Parathyroid adenoma (tissue), 2 donors: ENCODE measurements around the gene POLR1E.
A peak's percentile ranks its signal among the peaks of the same experiment; 100 is the strongest.

Experiments used
- H2AFZ ChIP-seq: fragments of 300-600 bp; sonication (generic); one replicate; pipeline ENCODE4 v1.7.0; 2017; ENCODE audit warnings: antibody characterized with exemption, mild to moderate bottlenecking
- H3K27ac ChIP-seq: fragments of 300-600 bp; sonication (generic); one replicate; pipeline ENCODE4 v1.7.0; 2017
- H3K27me3 ChIP-seq: fragments of 300-600 bp; sonication (generic); one replicate; pipeline ENCODE4 v1.7.0; 2017; ENCODE audit warnings: low read length; ENCODE audit not compliant: control insufficient read depth, insufficient read depth
- H3K36me3 ChIP-seq: fragments of 300-600 bp; sonication (generic); one replicate; pipeline ENCODE4 v1.7.0; 2017; ENCODE audit warnings: low read length; ENCODE audit not compliant: control insufficient read depth, insufficient read depth
- H3K4me1 ChIP-seq: fragments of 300-600 bp; sonication (generic); one replicate; pipeline ENCODE4 v1.7.0; 2017; ENCODE audit warnings: control low read depth
- H3K4me2 ChIP-seq: fragments of 300-600 bp; sonication (generic); one replicate; pipeline ENCODE4 v1.7.0; 2017; ENCODE audit warnings: low read length
- H3K4me3 ChIP-seq: fragments of 300-600 bp; sonication (generic); one replicate; pipeline ENCODE4 v1.7.0; 2017; ENCODE audit warnings: low read depth, low read length
- H3K79me2 ChIP-seq: fragments of 300-600 bp; sonication (generic); one replicate; pipeline ENCODE4 v1.7.0; 2017; ENCODE audit warnings: control low read depth
- H3K9ac ChIP-seq: fragments of 300-600 bp; sonication (generic); one replicate; pipeline ENCODE4 v1.7.0; 2017; ENCODE audit warnings: mild to moderate bottlenecking
- H3K9me3 ChIP-seq: fragments of 300-600 bp; sonication (generic); one replicate; pipeline ENCODE4 v1.7.0; 2017; ENCODE audit warnings: low read length; ENCODE audit not compliant: control insufficient read depth
- TF ChIP-seq, protein P1 (sequence below): fragments of 300-600 bp; sonication (generic); IDR thresholded peaks from one replicate; pipeline ENCODE4 v1.7.0; 2017; ENCODE audit warnings: antibody characterized with exemption, mild to moderate bottlenecking
- donor health status: primary hyperparathyroidism.

The POLR1E gene

DNA sequence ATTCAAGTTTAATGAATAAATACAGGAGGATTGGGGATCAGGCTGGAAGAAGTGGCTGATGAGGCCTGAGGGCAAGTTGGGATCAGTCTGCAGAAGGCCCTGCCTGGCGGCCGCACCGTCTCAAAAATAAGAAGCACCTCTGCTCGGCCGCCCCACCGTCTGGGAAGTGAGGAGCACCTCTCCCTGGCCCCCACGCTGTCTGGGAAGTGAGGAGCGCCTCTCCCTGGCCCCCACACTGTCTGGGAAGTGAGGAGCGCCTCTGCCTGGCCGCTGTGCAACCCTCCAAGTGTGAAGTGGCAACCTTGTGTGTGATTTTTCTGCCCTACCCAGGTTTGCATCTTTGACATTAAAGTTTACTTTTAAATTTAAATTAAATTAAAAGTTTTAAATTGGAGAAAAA is 35.4 kb downstream of the POLR1E start:
- H3K4me2 ChIP-seq, result no peak overlapping the region
- H3K9me3 ChIP-seq, result no peaks in the 10 kb centered on the region
- H3K4me1 ChIP-seq, result no peaks in the 10 kb centered on the region
- H3K9ac ChIP-seq, result no peak overlapping the region
- H3K79me2 ChIP-seq, result no peaks in the 10 kb centered on the region
- no peaks in the 10 kb centered on the region for H3K27me3 ChIP-seq
- H3K36me3 ChIP-seq, result no peaks in the 10 kb centered on the region
- H3K27ac ChIP-seq, result no peak overlapping the region
- no peak overlapping the region for H2AFZ ChIP-seq
- TF ChIP-seq, protein P1, sequence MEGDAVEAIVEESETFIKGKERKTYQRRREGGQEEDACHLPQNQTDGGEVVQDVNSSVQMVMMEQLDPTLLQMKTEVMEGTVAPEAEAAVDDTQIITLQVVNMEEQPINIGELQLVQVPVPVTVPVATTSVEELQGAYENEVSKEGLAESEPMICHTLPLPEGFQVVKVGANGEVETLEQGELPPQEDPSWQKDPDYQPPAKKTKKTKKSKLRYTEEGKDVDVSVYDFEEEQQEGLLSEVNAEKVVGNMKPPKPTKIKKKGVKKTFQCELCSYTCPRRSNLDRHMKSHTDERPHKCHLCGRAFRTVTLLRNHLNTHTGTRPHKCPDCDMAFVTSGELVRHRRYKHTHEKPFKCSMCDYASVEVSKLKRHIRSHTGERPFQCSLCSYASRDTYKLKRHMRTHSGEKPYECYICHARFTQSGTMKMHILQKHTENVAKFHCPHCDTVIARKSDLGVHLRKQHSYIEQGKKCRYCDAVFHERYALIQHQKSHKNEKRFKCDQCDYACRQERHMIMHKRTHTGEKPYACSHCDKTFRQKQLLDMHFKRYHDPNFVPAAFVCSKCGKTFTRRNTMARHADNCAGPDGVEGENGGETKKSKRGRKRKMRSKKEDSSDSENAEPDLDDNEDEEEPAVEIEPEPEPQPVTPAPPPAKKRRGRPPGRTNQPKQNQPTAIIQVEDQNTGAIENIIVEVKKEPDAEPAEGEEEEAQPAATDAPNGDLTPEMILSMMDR, result no peak
- no peak overlapping the region for H3K4me3 ChIP-seq

DNA sequence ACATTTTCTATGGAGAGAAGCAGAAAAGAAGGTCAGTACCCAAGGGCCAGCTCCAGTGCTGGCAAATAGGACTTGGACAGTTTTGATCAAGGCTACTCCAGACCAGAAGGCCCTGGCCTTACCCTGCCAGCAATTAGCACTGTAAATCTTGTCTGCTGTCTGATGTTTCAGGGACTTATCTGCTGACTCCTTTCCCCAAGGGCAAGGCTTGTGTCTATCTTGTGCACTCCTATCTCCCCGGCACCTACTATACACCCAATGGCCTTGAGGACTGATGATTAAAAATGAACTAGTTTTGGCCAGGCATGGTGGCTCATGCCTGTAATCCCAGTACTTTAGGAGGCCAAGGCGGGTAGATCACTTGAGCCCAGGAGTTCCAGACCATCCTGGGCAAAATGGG is 37.2 kb downstream of the POLR1E start:
- Histone ChIP-seq H3K27me3 (no peaks in the 10 kb centered on the region), H3K4me2 (no peak overlapping the region), H3K36me3 (no peaks in the 10 kb centered on the region), H3K79me2 (no peaks in the 10 kb centered on the region), H3K9ac (no peak overlapping the region), H3K4me1 (no peaks in the 10 kb centered on the region), H2AFZ (no peak overlapping the region), H3K27ac (no peak overlapping the region), H3K4me3 (no peak overlapping the region), H3K9me3 (no peaks in the 10 kb centered on the region)
- TF ChIP-seq, protein P1, result no peak

DNA sequence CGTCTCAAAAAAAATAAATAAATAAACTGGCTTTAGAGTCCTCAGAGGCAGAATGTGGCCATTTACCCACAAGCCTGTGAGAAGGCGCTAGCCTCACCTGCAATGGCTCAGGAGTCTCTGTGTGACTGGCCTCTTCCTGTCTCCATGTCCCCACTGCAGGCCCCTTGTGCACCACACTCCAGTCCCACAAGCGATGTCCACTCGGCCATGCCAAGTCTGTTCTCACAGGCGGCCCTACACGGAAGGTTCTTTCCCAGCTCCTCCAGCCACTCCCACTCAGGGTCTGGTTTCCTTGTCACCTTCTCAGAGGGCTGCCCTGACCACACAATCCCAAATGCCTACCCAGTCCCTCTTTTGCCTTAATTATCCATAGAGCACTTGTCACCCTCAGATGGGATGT is 38.2 kb downstream of the POLR1E start:
- H2AFZ ChIP-seq, result no peak overlapping the region
- no peaks in the 10 kb centered on the region for H3K79me2 ChIP-seq
- H3K9ac ChIP-seq, result no peak overlapping the region
- H3K27me3 ChIP-seq, result no peaks in the 10 kb centered on the region
- no peaks in the 10 kb centered on the region for H3K4me1 ChIP-seq
- H3K27ac ChIP-seq, result no peak overlapping the region
- no peaks in the 10 kb centered on the region for H3K36me3 ChIP-seq
- no peak overlapping the region for H3K4me2 ChIP-seq
- H3K4me3 ChIP-seq, result no peak overlapping the region
- no peaks in the 10 kb centered on the region for H3K9me3 ChIP-seq
- TF ChIP-seq, protein P1, result no peak

DNA sequence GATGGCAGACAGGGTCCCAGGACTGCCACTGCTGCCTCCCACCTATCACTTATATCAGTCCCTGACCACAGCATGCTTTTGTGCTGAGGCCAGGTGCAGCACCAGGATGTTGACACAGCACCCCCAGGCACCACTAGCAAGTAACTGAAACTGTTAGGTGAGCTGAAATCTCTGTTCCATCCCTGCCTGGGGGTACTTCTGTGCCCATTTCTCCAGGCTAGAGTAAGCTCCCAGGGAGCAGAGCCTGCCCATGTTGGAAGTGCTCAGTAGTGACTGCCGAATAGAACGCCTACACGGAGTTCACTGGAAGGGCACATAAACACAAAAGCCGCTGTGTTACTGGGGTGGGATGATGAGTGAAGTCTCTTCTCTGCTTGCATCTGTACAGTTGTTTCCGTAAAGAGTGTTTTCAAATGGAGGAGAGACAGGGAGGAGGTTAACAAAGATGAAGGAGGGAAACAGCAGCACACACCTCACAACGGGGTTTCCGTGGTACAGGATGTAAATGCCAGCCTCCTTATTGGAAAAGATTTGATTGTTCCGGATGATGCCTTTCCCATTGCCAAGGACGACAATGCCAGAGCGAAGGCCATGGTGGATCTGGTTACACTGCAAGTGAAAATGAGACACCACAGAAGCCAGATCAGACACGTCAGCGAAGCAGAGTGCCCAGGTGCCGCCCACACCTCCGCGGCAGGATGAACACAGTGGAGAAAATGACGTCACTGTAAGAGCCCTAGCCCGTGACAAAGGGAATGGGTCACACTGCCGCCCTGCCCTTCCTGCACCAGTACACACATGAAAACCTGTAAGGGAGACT is 43.1 kb downstream of the POLR1E start:
- Histone ChIP-seq H3K27ac (peak overlapping the region; percentile 49), H3K4me1 (no peaks in the 10 kb centered on the region), H3K4me3 (no peak overlapping the region), H2AFZ (peak overlapping the region; percentile 78), H3K79me2 (no peaks in the 10 kb centered on the region), H3K4me2 (peak overlapping the region; percentile 33), H3K36me3 (no peaks in the 10 kb centered on the region), H3K9ac (no peak overlapping the region), H3K9me3 (no peaks in the 10 kb centered on the region), H3K27me3 (no peaks in the 10 kb centered on the region)
- TF ChIP-seq, protein P1, result no peak

DNA sequence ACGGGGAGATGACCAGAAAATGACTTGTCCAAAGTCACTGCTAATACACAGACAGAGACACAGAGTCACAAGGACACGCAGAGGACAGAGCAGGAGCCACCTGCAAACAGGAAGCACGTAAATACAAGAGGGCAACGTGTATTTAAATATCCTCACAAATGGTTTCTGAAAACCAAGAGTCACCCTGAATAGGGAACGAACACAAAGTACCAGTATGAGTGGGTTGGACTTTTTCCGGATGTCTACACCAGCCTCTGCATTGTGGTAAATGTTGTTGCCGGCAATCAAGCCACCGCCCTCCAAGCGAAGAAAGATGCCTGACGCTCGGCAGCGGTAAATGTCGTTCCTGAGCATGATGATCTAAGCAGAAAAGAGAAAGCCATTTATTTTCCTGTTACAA is 46.0 kb downstream of the POLR1E start:
- H3K4me1 ChIP-seq, result no peaks in the 10 kb centered on the region
- H3K9me3 ChIP-seq, result no peaks in the 10 kb centered on the region
- no peak overlapping the region for H3K9ac ChIP-seq
- H2AFZ ChIP-seq, result no peak overlapping the region
- H3K36me3 ChIP-seq, result no peaks in the 10 kb centered on the region
- TF ChIP-seq, protein P1, result no peak
- no peak overlapping the region for H3K4me3 ChIP-seq
- H3K79me2 ChIP-seq, result no peaks in the 10 kb centered on the region
- no peak overlapping the region for H3K4me2 ChIP-seq
- no peak overlapping the region for H3K27ac ChIP-seq
- no peaks in the 10 kb centered on the region for H3K27me3 ChIP-seq
